CD4-positive, alpha-beta T cell treated with Interleukin-17A for 4 hours (primary cell): ENCODE data around the gene PRDX5.

ENCODE experiments used
- DNase-seq: peaks from one replicate; pipeline ENCODE4 v3.0.0-alpha.2; 2020; ENCODE audit warnings: mixed read lengths

Gene PRDX5

GRCh38 chr11:64317961-64318765 is at the start of gene PRDX5:
TSS of gene PRDX5 (plus strand) at chr11:64318121. CDS start at chr11:64318216, 95 bp downstream.
- DNase-seq, result peak; percentile 95

GRCh38 chr11:64268893-64269539 is 48.9 kb upstream of the PRDX5 start:
- DNase-seq, result peak; percentile 55

GRCh38 chr11:64269540-64270220 is 48.2 kb upstream of the PRDX5 start:
- DNase-seq, result peak; percentile 98

- DNase-seq, result no peak
These were observed 42.7 kb upstream of the PRDX5 start for GRCh38 chr11:64275031-64275800.

- no peak for DNase-seq
These were observed 42.1 kb upstream of the PRDX5 start for GRCh38 chr11:64275841-64276240.

- DNase-seq, result no peak
These were observed 41.1 kb upstream of the PRDX5 start for GRCh38 chr11:64276653-64277431.

- no peak for DNase-seq
These were observed 39.2 kb upstream of the PRDX5 start for GRCh38 chr11:64278576-64279190.

- DNase-seq, result no peak
These were observed 35.8 kb upstream of the PRDX5 start for GRCh38 chr11:64281957-64282770.

- no peak for DNase-seq
These were observed 34.8 kb upstream of the PRDX5 start for GRCh38 chr11:64283092-64283491.

GRCh38 chr11:64284048-64284961 is 33.6 kb upstream of the PRDX5 start, which contains the start of gene BAD:
TSS of gene BAD (minus strand) at chr11:64284665. CDS start at chr11:64284368, 297 bp downstream.
- peak; percentile 95 for DNase-seq

- peak; percentile 94 for DNase-seq
These were observed 32.7 kb upstream of the PRDX5 start, which contains the start of gene GPR137 for GRCh38 chr11:64284962-64285884. TSS of gene GPR137 (plus strand) at chr11:64285848. CDS start at chr11:64286525, 677 bp downstream.

GRCh38 chr11:64285885-64286800 is 31.8 kb upstream of the PRDX5 start:
- DNase-seq, result peak; percentile 38

- no peak for DNase-seq
These were observed 31.1 kb upstream of the PRDX5 start for GRCh38 chr11:64286801-64287159.

- DNase-seq, result no peak
These were observed 30.1 kb upstream of the PRDX5 start for GRCh38 chr11:64287676-64288352.

GRCh38 chr11:64288353-64288750 is 29.6 kb upstream of the PRDX5 start:
- no peak for DNase-seq

GRCh38 chr11:64289002-64289564 is 28.8 kb upstream of the PRDX5 start:
- DNase-seq, result no peak
